ENCODE data around the gene KRTAP19-1. TPM values are rescaled to one million over a fixed set of nuclear protein-coding genes. Genes with fewer than 3 reads are reported as not detected.

KRTAP19-1 gene
- total RNA-seq, 1 experiment from 2014 or later = not detected

- Histone ChIP-seq H3K4me2 (no peak overlapping the region), H3K9me2 (ENCODE audit: insufficient read depth) (no peaks in the 10 kb centered on the region), H3F3A (ENCODE audit: insufficient read depth, low read depth) (no peaks in the 10 kb centered on the region), H4K20me1 (ENCODE audit: insufficient read depth) (no peaks in the 10 kb centered on the region), H3K9me3 (ENCODE audit: insufficient read depth, low read depth) (no peaks in the 10 kb centered on the region), H3K27ac (no peak overlapping the region), H2AFZ (no peak overlapping the region), H3K36me3 (ENCODE audit: low read depth) (no peaks in the 10 kb centered on the region), H3K4me3 (no peak overlapping the region), H3K4me1 (replicated peaks; ENCODE audit: insufficient read depth) (no peaks in the 10 kb centered on the region), H3K27me3 (ENCODE audit: insufficient read depth, low read depth) (no peaks in the 10 kb centered on the region), H3K79me2 (ENCODE audit: low read depth) (no peaks in the 10 kb centered on the region)
- TF ChIP-seq, protein P1, sequence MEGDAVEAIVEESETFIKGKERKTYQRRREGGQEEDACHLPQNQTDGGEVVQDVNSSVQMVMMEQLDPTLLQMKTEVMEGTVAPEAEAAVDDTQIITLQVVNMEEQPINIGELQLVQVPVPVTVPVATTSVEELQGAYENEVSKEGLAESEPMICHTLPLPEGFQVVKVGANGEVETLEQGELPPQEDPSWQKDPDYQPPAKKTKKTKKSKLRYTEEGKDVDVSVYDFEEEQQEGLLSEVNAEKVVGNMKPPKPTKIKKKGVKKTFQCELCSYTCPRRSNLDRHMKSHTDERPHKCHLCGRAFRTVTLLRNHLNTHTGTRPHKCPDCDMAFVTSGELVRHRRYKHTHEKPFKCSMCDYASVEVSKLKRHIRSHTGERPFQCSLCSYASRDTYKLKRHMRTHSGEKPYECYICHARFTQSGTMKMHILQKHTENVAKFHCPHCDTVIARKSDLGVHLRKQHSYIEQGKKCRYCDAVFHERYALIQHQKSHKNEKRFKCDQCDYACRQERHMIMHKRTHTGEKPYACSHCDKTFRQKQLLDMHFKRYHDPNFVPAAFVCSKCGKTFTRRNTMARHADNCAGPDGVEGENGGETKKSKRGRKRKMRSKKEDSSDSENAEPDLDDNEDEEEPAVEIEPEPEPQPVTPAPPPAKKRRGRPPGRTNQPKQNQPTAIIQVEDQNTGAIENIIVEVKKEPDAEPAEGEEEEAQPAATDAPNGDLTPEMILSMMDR (conservative IDR thresholded peaks at IDR 0.05) = no peak
- TF ChIP-seq EZH2 (IDR thresholded peaks at IDR 0.05; ENCODE audit: low read depth) = no peak
- no TSS peak for BruUV-seq (replicated peaks)
- intact Hi-C loops (cut with micrococcal nuclease; ENCODE audit: unreplicated experiment) = no loop called here
- no peak for DNase-seq
- ChIA-PET CTCF (no interaction called here), POLR2A (ENCODE audit: unreplicated experiment) (no interaction called here)
Observed at GRCh38 chr21:30482130-30482529, 2.0 kb upstream of the KRTAP19-1 start.

DNA sequence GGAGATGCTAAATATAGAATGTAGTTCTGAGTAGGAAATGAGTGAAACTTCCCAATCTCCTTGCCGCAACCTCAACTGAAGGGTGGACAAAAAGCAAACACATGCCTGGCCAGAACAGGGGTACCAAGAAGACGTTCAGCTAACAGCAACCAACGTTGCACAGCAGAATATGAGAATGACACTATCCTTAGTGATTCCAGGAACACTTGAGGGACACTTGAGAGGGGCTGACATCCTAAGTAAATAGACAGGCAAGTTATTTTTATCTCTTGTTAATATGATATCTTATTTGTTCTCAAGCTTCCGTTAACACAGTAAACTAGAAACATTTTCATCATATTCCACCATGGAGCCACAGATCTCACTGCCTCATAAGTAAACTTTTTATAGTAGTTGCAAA lies 908 bp downstream of the KRTAP19-1 start:
- Histone ChIP-seq H3K36me3 (ENCODE audit: low read depth) (no peaks in the 10 kb centered on the region), H4K20me1 (ENCODE audit: insufficient read depth) (no peaks in the 10 kb centered on the region), H2AFZ (no peak overlapping the region), H3K4me2 (no peak overlapping the region), H3K9me2 (ENCODE audit: insufficient read depth) (no peaks in the 10 kb centered on the region), H3K27ac (no peak overlapping the region), H3K4me3 (no peak overlapping the region), H3K79me2 (ENCODE audit: low read depth) (no peaks in the 10 kb centered on the region), H3K27me3 (ENCODE audit: insufficient read depth, low read depth) (no peaks in the 10 kb centered on the region), H3K4me1 (replicated peaks; ENCODE audit: insufficient read depth) (no peaks in the 10 kb centered on the region), H3F3A (ENCODE audit: insufficient read depth, low read depth) (no peaks in the 10 kb centered on the region), H3K9me3 (ENCODE audit: insufficient read depth, low read depth) (no peaks in the 10 kb centered on the region)
- no peak for DNase-seq
- ChIA-PET CTCF (no interaction called here), POLR2A (ENCODE audit: unreplicated experiment) (interaction anchor here (0.7 kb wide), 1 partner anchor 80 kb away, joined by 4 read pairs; no protein-coding TSS in a partner anchor)
- TF ChIP-seq, protein P1 (conservative IDR thresholded peaks at IDR 0.05) = no peak
- TF ChIP-seq EZH2 (IDR thresholded peaks at IDR 0.05; ENCODE audit: low read depth) = no peak
- intact Hi-C loops (cut with micrococcal nuclease; ENCODE audit: unreplicated experiment) = no loop called here
- no TSS peak for BruUV-seq (replicated peaks)

- H3K9me3 ChIP-seq (ENCODE audit: insufficient read depth, low read depth) = no peaks in the 10 kb centered on the region
- H3K4me2 ChIP-seq = no peak overlapping the region
- TF ChIP-seq EZH2 (IDR thresholded peaks at IDR 0.05; ENCODE audit: low read depth) = no peak
- TF ChIP-seq, protein P1 (conservative IDR thresholded peaks at IDR 0.05) = no peak
- no peak for DNase-seq
- no TSS peak for BruUV-seq (replicated peaks)
- POLR2A ChIA-PET (ENCODE audit: unreplicated experiment) = no interaction called here
- no peaks in the 10 kb centered on the region for H3K27me3 ChIP-seq (ENCODE audit: insufficient read depth, low read depth)
- no peak overlapping the region for H2AFZ ChIP-seq
- no peak overlapping the region for H3K4me3 ChIP-seq
- no peaks in the 10 kb centered on the region for H4K20me1 ChIP-seq (ENCODE audit: insufficient read depth)
- H3K27ac ChIP-seq = no peak overlapping the region
- H3K36me3 ChIP-seq (ENCODE audit: low read depth) = no peaks in the 10 kb centered on the region
- H3K4me1 ChIP-seq (replicated peaks; ENCODE audit: insufficient read depth) = no peaks in the 10 kb centered on the region
- CTCF ChIA-PET = no interaction called here
- intact Hi-C loops (cut with micrococcal nuclease; ENCODE audit: unreplicated experiment) = no loop called here
- no peaks in the 10 kb centered on the region for H3K9me2 ChIP-seq (ENCODE audit: insufficient read depth)
- H3F3A ChIP-seq (ENCODE audit: insufficient read depth, low read depth) = no peaks in the 10 kb centered on the region
- no peaks in the 10 kb centered on the region for H3K79me2 ChIP-seq (ENCODE audit: low read depth)
Observed at GRCh38 chr21:30478004-30478403, 2.2 kb downstream of the KRTAP19-1 start.

Measured in PC-9 (cell line).